HAP-1 (cell line): ENCODE data around the gene DNM2.

Experiments
- DNase-seq, 2 experiments: peaks; one replicate each; pipeline ENCODE4 v3.0.0-alpha.2; 2016 to 2020; ENCODE audit warnings: low spot score in 2 of 2
- H3K27me3 ChIP-seq: fragments of 250-450 bp; sonication (Bioruptor Pico); 2 replicates; pipeline ENCODE4 v1.5.1; 2020; ENCODE audit warnings: low read depth, mild to moderate bottlenecking, moderate library complexity
- H3K36me3 ChIP-seq: fragments of 250-450 bp; sonication (Bioruptor Pico); replicated peaks from 2 replicates; pipeline ENCODE4 v1.5.1; 2020; ENCODE audit warnings: mild to moderate bottlenecking
- H3K4me1 ChIP-seq: fragments of 250-450 bp; sonication (Bioruptor Pico); 2 replicates; pipeline ENCODE4 v1.5.1; 2020; ENCODE audit warnings: mild to moderate bottlenecking
- H3K4me3 ChIP-seq: fragments of 250-450 bp; sonication (Bioruptor Pico); 2 replicates; pipeline ENCODE4 v1.5.1; 2020; ENCODE audit warnings: mild to moderate bottlenecking, moderate library complexity
- H3K9me3 ChIP-seq: fragments of 250-450 bp; sonication (Bioruptor Pico); 2 replicates; pipeline ENCODE4 v1.5.1; 2020; ENCODE audit warnings: mild to moderate bottlenecking, moderate library complexity
- in situ Hi-C: fragments of 300-500 bp; cut with MboI; formaldehyde crosslinking; loops from 3 replicates; pipeline ENCODE4 v1.14.3; 2020; ENCODE audit warnings: low sequenced_read_pairs, inconsistent platforms, mixed read lengths

DNM2 gene

GRCh38 chr19:10769533-10770491, 51.9 kb downstream of the DNM2 start:
- no peak for DNase-seq
- no peaks in the 10 kb centered on the region for H3K9me3 ChIP-seq
- in situ Hi-C loops: no loop called here
- no peaks in the 10 kb centered on the region for H3K27me3 ChIP-seq
- no peak overlapping the region for H3K4me3 ChIP-seq
- no peaks in the 10 kb centered on the region for H3K4me1 ChIP-seq
- H3K36me3 ChIP-seq: peaks cover 18% of the 10 kb centered on the region

GRCh38 chr19:10773969-10774368, 56.1 kb downstream of the DNM2 start:
- Histone ChIP-seq H3K4me3 (no peak overlapping the region), H3K27me3 (no peaks in the 10 kb centered on the region), H3K36me3 (peaks cover 44% of the 10 kb centered on the region), H3K9me3 (no peaks in the 10 kb centered on the region), H3K4me1 (no peaks in the 10 kb centered on the region)
- DNase-seq: no peak
- in situ Hi-C loops: no loop called here

- DNase-seq: no peak
- in situ Hi-C loops: no loop called here
- H3K36me3 ChIP-seq: peaks cover 48% of the 10 kb centered on the region
- H3K9me3 ChIP-seq: no peaks in the 10 kb centered on the region
- H3K4me3 ChIP-seq: no peak overlapping the region
- H3K27me3 ChIP-seq: no peaks in the 10 kb centered on the region
- H3K4me1 ChIP-seq: no peaks in the 10 kb centered on the region
Measured at GRCh38 chr19:10774893-10775292, 57.0 kb downstream of the DNM2 start.

- H3K4me1 ChIP-seq: no peaks in the 10 kb centered on the region
- no peaks in the 10 kb centered on the region for H3K27me3 ChIP-seq
- no peaks in the 10 kb centered on the region for H3K9me3 ChIP-seq
- DNase-seq: no peak
- no peak overlapping the region for H3K4me3 ChIP-seq
- in situ Hi-C loops: no loop called here
- peaks cover 54% of the 10 kb centered on the region for H3K36me3 ChIP-seq
Measured at GRCh38 chr19:10776900-10777650, 59.2 kb downstream of the DNM2 start.

GRCh38 chr19:10780368-10780767, 62.5 kb downstream of the DNM2 start:
- in situ Hi-C loops: no loop called here
- DNase-seq: no peak
- H3K4me1 ChIP-seq: no peaks in the 10 kb centered on the region
- no peaks in the 10 kb centered on the region for H3K9me3 ChIP-seq
- H3K36me3 ChIP-seq: peaks cover 61% of the 10 kb centered on the region
- no peaks in the 10 kb centered on the region for H3K27me3 ChIP-seq
- no peak overlapping the region for H3K4me3 ChIP-seq

GRCh38 chr19:10782795-10783194, 64.9 kb downstream of the DNM2 start:
- Histone ChIP-seq H3K4me1 (no peaks in the 10 kb centered on the region), H3K36me3 (peaks cover 55% of the 10 kb centered on the region), H3K27me3 (no peaks in the 10 kb centered on the region), H3K4me3 (no peak overlapping the region), H3K9me3 (no peaks in the 10 kb centered on the region)
- no peak for DNase-seq
- in situ Hi-C loops: no loop called here

GRCh38 chr19:10784257-10784656, 66.4 kb downstream of the DNM2 start:
- peaks cover 66% of the 10 kb centered on the region for H3K36me3 ChIP-seq
- in situ Hi-C loops: no loop called here

GRCh38 chr19:10788146-10788545, 70.3 kb downstream of the DNM2 start:
- Histone ChIP-seq H3K36me3 (peaks cover 62% of the 10 kb centered on the region), H3K4me3 (no peak overlapping the region), H3K9me3 (no peaks in the 10 kb centered on the region), H3K4me1 (no peaks in the 10 kb centered on the region), H3K27me3 (no peaks in the 10 kb centered on the region)
- DNase-seq: no peak
- in situ Hi-C loops: no loop called here

More at GRCh38 chr19:10784257-10784656, 66.4 kb downstream of the DNM2 start:
- no peaks in the 10 kb centered on the region for H3K4me1 ChIP-seq
- H3K4me3 ChIP-seq: no peak overlapping the region
- DNase-seq: no peak
- no peaks in the 10 kb centered on the region for H3K9me3 ChIP-seq
- H3K27me3 ChIP-seq: no peaks in the 10 kb centered on the region

- DNase-seq: no peak
- H3K4me3 ChIP-seq: no peak overlapping the region
- in situ Hi-C loops: no loop called here
- peaks cover 63% of the 10 kb centered on the region for H3K36me3 ChIP-seq
- no peaks in the 10 kb centered on the region for H3K27me3 ChIP-seq
- H3K9me3 ChIP-seq: no peaks in the 10 kb centered on the region
- H3K4me1 ChIP-seq: no peaks in the 10 kb centered on the region
Measured at GRCh38 chr19:10789866-10790265, 72.0 kb downstream of the DNM2 start.

- no peak overlapping the region for H3K4me3 ChIP-seq
- no peak for DNase-seq
- H3K36me3 ChIP-seq: peaks cover 36% of the 10 kb centered on the region
- no peaks in the 10 kb centered on the region for H3K27me3 ChIP-seq
- in situ Hi-C loops: no loop called here
- no peaks in the 10 kb centered on the region for H3K9me3 ChIP-seq
- H3K4me1 ChIP-seq: no peaks in the 10 kb centered on the region
Measured at GRCh38 chr19:10796653-10797052, 78.8 kb downstream of the DNM2 start.

GRCh38 chr19:10797078-10797477, 79.2 kb downstream of the DNM2 start:
- no peaks in the 10 kb centered on the region for H3K27me3 ChIP-seq
- H3K36me3 ChIP-seq: peaks cover 35% of the 10 kb centered on the region
- DNase-seq: no peak
- no peak overlapping the region for H3K4me3 ChIP-seq
- in situ Hi-C loops: no loop called here
- no peaks in the 10 kb centered on the region for H3K4me1 ChIP-seq
- no peaks in the 10 kb centered on the region for H3K9me3 ChIP-seq

GRCh38 chr19:10797541-10798256, 79.8 kb downstream of the DNM2 start:
- in situ Hi-C loops: no loop called here
- DNase-seq: no peak
- H3K4me3 ChIP-seq: no peak overlapping the region
- H3K4me1 ChIP-seq: no peaks in the 10 kb centered on the region
- H3K27me3 ChIP-seq: no peaks in the 10 kb centered on the region
- peaks cover 35% of the 10 kb centered on the region for H3K36me3 ChIP-seq
- H3K9me3 ChIP-seq: no peaks in the 10 kb centered on the region

GRCh38 chr19:10800488-10800887, 82.6 kb downstream of the DNM2 start:
- Histone ChIP-seq H3K4me3 (no peak overlapping the region), H3K36me3 (peaks cover 27% of the 10 kb centered on the region), H3K4me1 (no peaks in the 10 kb centered on the region), H3K9me3 (no peaks in the 10 kb centered on the region), H3K27me3 (no peaks in the 10 kb centered on the region)
- DNase-seq: no peak
- in situ Hi-C loops: no loop called here
